ENCODE measurements around the gene CLIC6.

DNA sequence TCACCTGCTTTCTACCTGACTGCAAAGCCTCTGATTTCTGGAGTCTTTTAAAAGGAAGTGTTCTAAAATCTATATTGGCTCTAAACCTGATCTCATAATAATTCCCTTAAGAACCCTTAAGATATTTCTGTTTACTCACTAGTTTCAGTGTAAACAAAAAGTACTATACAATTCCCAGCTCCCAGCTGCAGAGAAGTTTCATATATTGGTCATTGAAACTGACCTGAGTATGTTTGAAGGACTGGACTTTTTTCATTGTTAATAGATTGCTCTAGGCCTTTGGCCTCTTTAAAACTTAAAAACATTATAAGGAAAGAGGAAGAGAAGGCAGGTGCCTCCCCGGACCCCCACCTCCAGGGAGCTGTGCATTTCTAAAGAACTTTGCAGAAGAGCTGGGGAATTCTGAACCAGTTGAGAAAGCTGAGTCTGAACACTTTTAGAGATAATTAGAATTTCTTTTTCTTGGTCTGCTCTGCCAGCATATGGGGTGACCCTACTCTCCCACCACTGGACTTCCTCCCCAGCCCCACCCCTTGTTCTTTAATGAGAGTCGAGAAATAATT is 23.7 kb downstream of the CLIC6 start:
- TF ChIP-seq, protein P1, sequence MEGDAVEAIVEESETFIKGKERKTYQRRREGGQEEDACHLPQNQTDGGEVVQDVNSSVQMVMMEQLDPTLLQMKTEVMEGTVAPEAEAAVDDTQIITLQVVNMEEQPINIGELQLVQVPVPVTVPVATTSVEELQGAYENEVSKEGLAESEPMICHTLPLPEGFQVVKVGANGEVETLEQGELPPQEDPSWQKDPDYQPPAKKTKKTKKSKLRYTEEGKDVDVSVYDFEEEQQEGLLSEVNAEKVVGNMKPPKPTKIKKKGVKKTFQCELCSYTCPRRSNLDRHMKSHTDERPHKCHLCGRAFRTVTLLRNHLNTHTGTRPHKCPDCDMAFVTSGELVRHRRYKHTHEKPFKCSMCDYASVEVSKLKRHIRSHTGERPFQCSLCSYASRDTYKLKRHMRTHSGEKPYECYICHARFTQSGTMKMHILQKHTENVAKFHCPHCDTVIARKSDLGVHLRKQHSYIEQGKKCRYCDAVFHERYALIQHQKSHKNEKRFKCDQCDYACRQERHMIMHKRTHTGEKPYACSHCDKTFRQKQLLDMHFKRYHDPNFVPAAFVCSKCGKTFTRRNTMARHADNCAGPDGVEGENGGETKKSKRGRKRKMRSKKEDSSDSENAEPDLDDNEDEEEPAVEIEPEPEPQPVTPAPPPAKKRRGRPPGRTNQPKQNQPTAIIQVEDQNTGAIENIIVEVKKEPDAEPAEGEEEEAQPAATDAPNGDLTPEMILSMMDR (conservative IDR thresholded peaks at IDR 0.05), result no peak
- TF ChIP-seq ZFX (IDR thresholded peaks at IDR 0.05), result no peak

All from C4-2B (cell line).